GM18526 (cell line): Measurements from ENCODE around the gene GRAMD4.

Source experiments
- POLR2A ChIP-seq: IDR thresholded peaks from 3 replicates; pipeline ENCODE4 v1.6.1; 2011; ENCODE audit not compliant: insufficient read length; ENCODE audit errors: extremely low read depth

GRAMD4 gene

GRCh38 chr22:46589871-46590271, 30.3 kb upstream of the GRAMD4 start:
- no peak for TF ChIP-seq POLR2A

- TF ChIP-seq POLR2A, result no peak
Measured at GRCh38 chr22:46590334-46590733, 29.9 kb upstream of the GRAMD4 start.

GRCh38 chr22:46591930-46592329, 28.3 kb upstream of the GRAMD4 start:
- TF ChIP-seq POLR2A, result no peak

- TF ChIP-seq POLR2A, result peak; percentile 25
Measured at GRCh38 chr22:46592390-46592872, 27.8 kb upstream of the GRAMD4 start.

- no peak for TF ChIP-seq POLR2A
Measured at GRCh38 chr22:46593211-46593681, 26.9 kb upstream of the GRAMD4 start.

- TF ChIP-seq POLR2A, result no peak
Measured at GRCh38 chr22:46593996-46594946, 25.9 kb upstream of the GRAMD4 start.

- no peak for TF ChIP-seq POLR2A
Measured at GRCh38 chr22:46594947-46595298, 25.3 kb upstream of the GRAMD4 start.

GRCh38 chr22:46595545-46595944, 24.6 kb upstream of the GRAMD4 start:
- TF ChIP-seq POLR2A, result no peak

GRCh38 chr22:46596032-46596441, 24.1 kb upstream of the GRAMD4 start:
- no peak for TF ChIP-seq POLR2A

- no peak for TF ChIP-seq POLR2A
Measured at GRCh38 chr22:46596819-46597218, 23.4 kb upstream of the GRAMD4 start.

- no peak for TF ChIP-seq POLR2A
Measured at GRCh38 chr22:46598224-46598623, 22.0 kb upstream of the GRAMD4 start.

- no peak for TF ChIP-seq POLR2A
Measured at GRCh38 chr22:46598737-46599424, 21.3 kb upstream of the GRAMD4 start.

GRCh38 chr22:46600273-46600796, 19.9 kb upstream of the GRAMD4 start:
- no peak for TF ChIP-seq POLR2A

- no peak for TF ChIP-seq POLR2A
Measured at GRCh38 chr22:46602025-46602424, 18.2 kb upstream of the GRAMD4 start.

GRCh38 chr22:46604306-46604690, 15.9 kb upstream of the GRAMD4 start:
- no peak for TF ChIP-seq POLR2A

- no peak for TF ChIP-seq POLR2A
Measured at GRCh38 chr22:46605117-46605516, 15.1 kb upstream of the GRAMD4 start.
